PFSK-1 (cell line): ENCODE measurements around the gene CA12.

Source experiments
- FOXP2 ChIP-seq: optimal IDR thresholded peaks from 2 replicates; pipeline ENCODE3; 2011; ENCODE audit warnings: borderline replicate concordance, control low read depth, inconsistent platforms; ENCODE audit not compliant: insufficient read depth; ENCODE audit errors: extremely low read length, extremely low read depth
- POLR2AphosphoS5 ChIP-seq: IDR thresholded peaks from 2 replicates; pipeline ENCODE4 v1.6.1; 2012; ENCODE audit warnings: low read depth, mild to moderate bottlenecking, control low read depth, low read length, moderate library complexity
- SIN3A ChIP-seq: IDR thresholded peaks from 2 replicates; pipeline ENCODE4 v1.6.1; 2012; ENCODE audit warnings: mild to moderate bottlenecking, low read length, moderate library complexity, borderline replicate concordance; ENCODE audit not compliant: insufficient read depth
- TAF1 ChIP-seq: IDR thresholded peaks from 2 replicates; pipeline ENCODE4 v1.6.1; 2012; ENCODE audit warnings: low read length, control low read depth, borderline replicate concordance; ENCODE audit not compliant: insufficient read depth
- TF ChIP-seq, protein P1 (sequence below), 2 experiments: IDR thresholded peaks; 2 replicates each; pipeline versions ENCODE4 v1.6.1 to v1.8.0; 2011 to 2012; ENCODE audit warnings: low read depth in 2 of 2, low read length in 2 of 2, control low read depth in 1 of 2, inconsistent platforms in 1 of 2, mild to moderate bottlenecking in 1 of 2, moderate library complexity in 1 of 2; ENCODE audit not compliant: insufficient read depth in 1 of 2

The CA12 gene

DNA sequence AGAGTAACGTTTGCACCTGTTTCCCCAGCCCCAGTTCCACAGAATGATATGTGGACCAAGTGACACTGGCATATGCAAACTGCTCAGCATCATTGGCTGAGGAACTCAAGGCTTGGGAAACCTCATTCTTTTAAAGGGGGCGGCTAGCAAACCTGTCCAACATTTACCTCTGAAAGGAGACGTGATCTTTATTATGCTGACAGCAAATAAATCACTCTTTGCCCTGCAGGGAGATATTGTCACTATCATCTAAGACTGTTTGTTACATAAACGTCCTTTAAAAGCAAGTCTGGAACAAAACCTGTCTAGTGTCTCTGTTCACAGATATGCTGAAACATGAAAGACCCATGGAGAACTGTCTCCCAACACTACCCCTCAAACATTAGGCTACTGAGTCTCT, 21.5 kb downstream of the CA12 start:
- TF ChIP-seq FOXP2 (no peak), SIN3A (no peak), TAF1 (no peak), POLR2AphosphoS5 (no peak)
- TF ChIP-seq, protein P1, sequence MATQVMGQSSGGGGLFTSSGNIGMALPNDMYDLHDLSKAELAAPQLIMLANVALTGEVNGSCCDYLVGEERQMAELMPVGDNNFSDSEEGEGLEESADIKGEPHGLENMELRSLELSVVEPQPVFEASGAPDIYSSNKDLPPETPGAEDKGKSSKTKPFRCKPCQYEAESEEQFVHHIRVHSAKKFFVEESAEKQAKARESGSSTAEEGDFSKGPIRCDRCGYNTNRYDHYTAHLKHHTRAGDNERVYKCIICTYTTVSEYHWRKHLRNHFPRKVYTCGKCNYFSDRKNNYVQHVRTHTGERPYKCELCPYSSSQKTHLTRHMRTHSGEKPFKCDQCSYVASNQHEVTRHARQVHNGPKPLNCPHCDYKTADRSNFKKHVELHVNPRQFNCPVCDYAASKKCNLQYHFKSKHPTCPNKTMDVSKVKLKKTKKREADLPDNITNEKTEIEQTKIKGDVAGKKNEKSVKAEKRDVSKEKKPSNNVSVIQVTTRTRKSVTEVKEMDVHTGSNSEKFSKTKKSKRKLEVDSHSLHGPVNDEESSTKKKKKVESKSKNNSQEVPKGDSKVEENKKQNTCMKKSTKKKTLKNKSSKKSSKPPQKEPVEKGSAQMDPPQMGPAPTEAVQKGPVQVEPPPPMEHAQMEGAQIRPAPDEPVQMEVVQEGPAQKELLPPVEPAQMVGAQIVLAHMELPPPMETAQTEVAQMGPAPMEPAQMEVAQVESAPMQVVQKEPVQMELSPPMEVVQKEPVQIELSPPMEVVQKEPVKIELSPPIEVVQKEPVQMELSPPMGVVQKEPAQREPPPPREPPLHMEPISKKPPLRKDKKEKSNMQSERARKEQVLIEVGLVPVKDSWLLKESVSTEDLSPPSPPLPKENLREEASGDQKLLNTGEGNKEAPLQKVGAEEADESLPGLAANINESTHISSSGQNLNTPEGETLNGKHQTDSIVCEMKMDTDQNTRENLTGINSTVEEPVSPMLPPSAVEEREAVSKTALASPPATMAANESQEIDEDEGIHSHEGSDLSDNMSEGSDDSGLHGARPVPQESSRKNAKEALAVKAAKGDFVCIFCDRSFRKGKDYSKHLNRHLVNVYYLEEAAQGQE (IDR thresholded peaks at IDR 0.05; ENCODE audit: insufficient read depth in 1 of 2, low read depth in 2 of 2, low read length in 2 of 2): no peak

DNA sequence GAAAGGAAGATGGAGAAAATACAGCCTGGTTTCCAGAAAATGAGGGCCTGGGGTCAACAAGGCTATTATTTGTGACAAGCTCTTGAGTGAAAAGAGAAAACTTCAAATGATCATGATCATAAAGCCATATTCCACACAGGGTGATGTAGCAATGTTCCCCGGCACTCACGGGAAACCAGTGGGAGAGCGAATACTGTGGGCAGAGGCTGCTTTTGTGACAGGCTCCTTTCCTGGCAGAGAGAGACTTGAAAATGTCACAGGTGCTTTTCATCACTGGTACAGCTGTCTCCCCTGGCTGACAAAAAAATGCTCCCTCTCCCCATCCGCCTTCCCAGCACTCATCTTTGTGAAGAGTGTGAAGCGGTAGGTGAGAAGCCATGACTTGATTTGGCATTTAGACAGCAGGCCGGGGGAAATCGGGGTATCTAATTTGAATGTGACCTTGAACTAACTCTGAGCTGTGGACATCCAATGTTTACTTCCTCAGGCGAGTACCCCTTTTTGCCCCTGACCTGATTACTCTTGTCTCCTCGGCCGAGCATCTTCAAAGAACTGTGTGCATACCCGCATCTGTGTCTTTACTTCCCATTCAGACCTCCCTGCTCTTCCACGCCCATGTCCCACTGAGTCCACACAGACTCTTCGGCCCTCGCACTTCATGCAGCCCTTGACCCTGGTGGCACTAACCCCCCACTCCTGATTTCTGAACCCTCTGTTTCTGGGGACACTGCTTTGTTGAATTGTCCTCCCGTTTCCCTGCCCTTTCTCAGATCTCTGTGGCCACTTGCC, 23.2 kb downstream of the CA12 start:
- TF ChIP-seq FOXP2: no peak
- TF ChIP-seq SIN3A: no peak
- TF ChIP-seq, protein P1 (IDR thresholded peaks at IDR 0.05; ENCODE audit: insufficient read depth in 1 of 2, low read depth in 2 of 2, low read length in 2 of 2): no peak
- TF ChIP-seq TAF1: no peak
- no peak for TF ChIP-seq POLR2AphosphoS5

DNA sequence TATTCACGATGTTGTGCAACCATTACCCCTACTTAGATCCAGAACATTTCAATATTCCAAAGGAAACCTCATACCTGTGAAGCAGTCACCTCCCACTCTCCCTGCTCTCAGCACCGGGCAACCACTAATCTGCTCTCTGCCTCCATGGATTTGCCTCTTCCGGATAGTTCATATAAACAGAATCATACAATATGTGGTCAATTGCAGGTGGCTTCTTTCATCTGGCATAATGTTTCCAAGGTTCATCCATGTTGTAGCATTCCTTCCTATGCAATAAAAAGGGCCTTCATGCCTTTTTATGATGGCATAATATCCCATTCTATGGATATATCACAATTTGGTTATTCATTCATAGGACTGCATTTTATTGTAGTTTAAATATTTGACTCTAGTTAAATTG, 23.9 kb downstream of the CA12 start:
- TF ChIP-seq POLR2AphosphoS5 (no peak), TAF1 (no peak), FOXP2 (no peak), SIN3A (no peak)
- TF ChIP-seq, protein P1 (IDR thresholded peaks at IDR 0.05; ENCODE audit: insufficient read depth in 1 of 2, low read depth in 2 of 2, low read length in 2 of 2): no peak

DNA sequence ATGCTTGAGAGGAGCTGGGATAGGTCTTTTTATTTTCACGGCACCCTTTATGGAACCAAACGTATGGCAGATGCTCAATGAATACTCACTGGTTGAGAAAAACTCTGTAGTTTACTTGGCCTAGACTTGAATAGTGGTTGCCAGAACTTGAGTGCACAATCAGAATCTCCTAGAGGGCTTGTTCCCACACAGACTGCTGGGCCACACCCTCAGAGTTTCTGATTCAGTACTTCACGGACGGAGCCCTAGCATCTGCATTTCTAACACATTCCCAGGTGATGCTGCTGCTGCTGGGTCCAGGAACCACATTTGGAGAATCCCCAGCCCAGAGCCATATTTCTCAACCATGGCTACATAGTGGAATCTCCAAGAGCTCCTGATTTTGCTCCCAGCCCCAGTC, 24.6 kb downstream of the CA12 start:
- TF ChIP-seq, protein P1 (IDR thresholded peaks at IDR 0.05; ENCODE audit: insufficient read depth in 1 of 2, low read depth in 2 of 2, low read length in 2 of 2): no peak
- TF ChIP-seq FOXP2: no peak
- TF ChIP-seq TAF1: no peak
- TF ChIP-seq POLR2AphosphoS5: no peak
- no peak for TF ChIP-seq SIN3A

DNA sequence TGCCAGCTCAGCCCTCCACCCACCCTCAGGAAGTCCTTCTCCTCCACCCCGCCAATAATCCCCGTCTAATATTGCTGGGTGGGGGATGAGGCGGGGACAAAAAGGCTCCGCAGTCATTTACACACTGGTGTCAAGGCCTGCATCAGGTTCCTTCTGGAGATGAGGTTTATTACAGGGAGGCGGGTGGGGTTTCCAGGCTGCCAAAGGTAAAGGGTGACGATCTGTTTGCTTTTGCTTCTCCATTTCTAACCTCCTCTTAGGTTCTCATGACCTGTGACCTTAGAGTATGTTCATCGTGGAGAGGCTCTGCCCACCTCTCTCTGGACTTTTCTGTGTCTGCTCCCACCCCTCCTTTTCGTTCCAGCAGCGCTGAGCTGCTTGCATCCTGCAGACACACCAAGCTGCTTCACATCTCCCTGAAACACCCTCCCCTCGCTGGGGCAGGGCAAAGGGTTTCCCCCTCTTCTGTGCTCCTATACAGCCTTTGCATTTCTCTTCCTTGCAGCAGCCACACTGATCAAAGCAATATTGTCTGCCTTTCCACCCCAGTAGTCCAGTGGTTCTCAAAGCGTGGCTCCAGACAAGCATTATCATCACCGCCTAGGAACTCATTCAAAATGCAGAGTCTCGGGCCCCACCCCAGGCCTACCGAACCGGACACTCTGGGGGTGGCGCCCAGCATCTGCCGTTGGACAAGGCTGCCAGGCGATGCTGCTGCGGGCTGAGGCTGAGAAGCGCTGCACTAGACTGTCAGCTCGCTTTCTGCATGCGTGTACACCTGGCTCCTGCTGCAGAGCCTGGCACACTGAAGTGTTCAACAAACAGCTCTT, 26.6 kb downstream of the CA12 start:
- no peak for TF ChIP-seq FOXP2
- TF ChIP-seq SIN3A: no peak
- no peak for TF ChIP-seq POLR2AphosphoS5
- no peak for TF ChIP-seq TAF1
- TF ChIP-seq, protein P1 (IDR thresholded peaks at IDR 0.05; ENCODE audit: insufficient read depth in 1 of 2, low read depth in 2 of 2, low read length in 2 of 2): no peak
